Nephron progenitor cell (in vitro differentiated cells): ENCODE data around the gene DMD.

Source experiments
- DNase-seq: peaks from one replicate; pipeline ENCODE4 v3.0.0; 2021
- H3K27ac Mint-ChIP-seq: 2 replicates; pipeline ENCODE4 v1.8.0; 2021; ENCODE audit warnings: mild to moderate bottlenecking, moderate library complexity, mixed read lengths
- H3K27me3 Mint-ChIP-seq: 2 replicates; pipeline ENCODE4 v1.8.0; 2021; ENCODE audit warnings: mild to moderate bottlenecking, low read depth, mixed read lengths; ENCODE audit not compliant: poor library complexity
- H3K36me3 Mint-ChIP-seq: 2 replicates; pipeline ENCODE4 v1.8.0; 2021; ENCODE audit warnings: low read depth, mixed read lengths
- H3K4me1 Mint-ChIP-seq: 2 replicates; pipeline ENCODE4 v1.8.0; 2021; ENCODE audit warnings: mixed read lengths
- H3K4me3 Mint-ChIP-seq: 2 replicates; pipeline ENCODE4 v1.8.0; 2021; ENCODE audit warnings: mild to moderate bottlenecking, moderate library complexity, mixed read lengths
- H3K9me3 Mint-ChIP-seq: 2 replicates; pipeline ENCODE4 v1.8.0; 2021; ENCODE audit warnings: mild to moderate bottlenecking, moderate library complexity, mixed read lengths
- TF ChIP-seq, protein P1 (sequence below): fragments of 200-600 bp; sonication (generic); IDR thresholded peaks from 2 replicates; pipeline ENCODE4 v1.5.0; 2021; ENCODE audit warnings: antibody characterized with exemption

The DMD gene

GRCh38 chrX:31523884-31524536 lies 1687.3 kb downstream of the DMD start:
- Mint-ChIP-seq H3K36me3 (no peaks in the 10 kb centered on the region), H3K9me3 (peaks cover 31% of the 10 kb centered on the region), H3K4me1 (peaks cover 28% of the 10 kb centered on the region), H3K4me3 (no peak overlapping the region), H3K27me3 (no peaks in the 10 kb centered on the region), H3K27ac (no peak overlapping the region)
- TF ChIP-seq, protein P1, sequence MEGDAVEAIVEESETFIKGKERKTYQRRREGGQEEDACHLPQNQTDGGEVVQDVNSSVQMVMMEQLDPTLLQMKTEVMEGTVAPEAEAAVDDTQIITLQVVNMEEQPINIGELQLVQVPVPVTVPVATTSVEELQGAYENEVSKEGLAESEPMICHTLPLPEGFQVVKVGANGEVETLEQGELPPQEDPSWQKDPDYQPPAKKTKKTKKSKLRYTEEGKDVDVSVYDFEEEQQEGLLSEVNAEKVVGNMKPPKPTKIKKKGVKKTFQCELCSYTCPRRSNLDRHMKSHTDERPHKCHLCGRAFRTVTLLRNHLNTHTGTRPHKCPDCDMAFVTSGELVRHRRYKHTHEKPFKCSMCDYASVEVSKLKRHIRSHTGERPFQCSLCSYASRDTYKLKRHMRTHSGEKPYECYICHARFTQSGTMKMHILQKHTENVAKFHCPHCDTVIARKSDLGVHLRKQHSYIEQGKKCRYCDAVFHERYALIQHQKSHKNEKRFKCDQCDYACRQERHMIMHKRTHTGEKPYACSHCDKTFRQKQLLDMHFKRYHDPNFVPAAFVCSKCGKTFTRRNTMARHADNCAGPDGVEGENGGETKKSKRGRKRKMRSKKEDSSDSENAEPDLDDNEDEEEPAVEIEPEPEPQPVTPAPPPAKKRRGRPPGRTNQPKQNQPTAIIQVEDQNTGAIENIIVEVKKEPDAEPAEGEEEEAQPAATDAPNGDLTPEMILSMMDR: no peak
- no peak for DNase-seq

DNA sequence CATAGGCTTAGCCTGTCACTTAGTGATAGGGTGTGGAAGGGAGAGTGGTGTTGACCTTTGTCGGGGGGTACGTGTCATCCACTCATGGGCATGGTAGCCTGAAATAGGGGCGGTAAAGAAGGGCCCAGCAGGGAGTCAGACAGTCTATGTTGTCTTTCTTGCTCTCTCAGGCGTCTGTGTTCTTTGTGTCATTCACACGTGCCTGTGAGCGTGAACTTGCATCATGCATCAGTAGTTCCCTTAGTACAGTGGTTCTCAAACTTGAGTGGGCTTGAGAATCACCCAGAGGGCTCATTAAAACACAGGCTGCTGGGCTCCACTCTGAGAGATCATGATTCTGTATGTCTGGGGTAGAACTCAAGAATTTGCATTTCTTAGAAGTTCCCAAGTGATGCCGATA lies 1688.6 kb downstream of the DMD start:
- Mint-ChIP-seq H3K9me3 (peaks cover 25% of the 10 kb centered on the region), H3K27ac (peak overlapping the region; percentile 1), H3K4me3 (no peak overlapping the region), H3K36me3 (no peaks in the 10 kb centered on the region), H3K27me3 (no peaks in the 10 kb centered on the region), H3K4me1 (peaks cover 28% of the 10 kb centered on the region)
- DNase-seq: no peak
- TF ChIP-seq, protein P1: no peak

DNA sequence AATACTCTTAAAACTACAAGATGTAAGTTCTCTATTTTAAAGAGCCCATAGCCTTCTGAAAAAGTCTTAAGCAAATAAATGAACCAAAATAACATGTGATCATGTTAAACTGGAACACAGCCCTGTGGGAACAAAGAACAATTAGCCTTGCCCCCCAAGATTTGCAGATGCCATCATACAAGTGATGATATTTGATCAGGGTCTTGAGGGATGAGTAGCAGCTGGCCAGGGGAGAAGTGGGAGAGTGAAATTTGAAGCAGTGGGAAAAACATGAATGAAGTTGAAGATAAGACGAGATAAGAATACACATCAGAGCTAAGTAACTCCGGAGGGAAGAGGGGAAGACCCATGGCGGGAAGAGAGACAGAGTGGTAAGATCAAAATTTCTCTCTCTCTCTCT lies 1689.4 kb downstream of the DMD start:
- no peak overlapping the region for H3K27ac Mint-ChIP-seq
- peaks cover 28% of the 10 kb centered on the region for H3K9me3 Mint-ChIP-seq
- H3K27me3 Mint-ChIP-seq: no peaks in the 10 kb centered on the region
- H3K4me3 Mint-ChIP-seq: no peak overlapping the region
- no peaks in the 10 kb centered on the region for H3K36me3 Mint-ChIP-seq
- DNase-seq: no peak
- peaks cover 28% of the 10 kb centered on the region for H3K4me1 Mint-ChIP-seq
- TF ChIP-seq, protein P1: no peak

GRCh38 chrX:31516527-31516926 lies 1694.8 kb downstream of the DMD start:
- peaks cover 26% of the 10 kb centered on the region for H3K9me3 Mint-ChIP-seq
- H3K4me3 Mint-ChIP-seq: no peak overlapping the region
- DNase-seq: no peak
- no peaks in the 10 kb centered on the region for H3K27me3 Mint-ChIP-seq
- TF ChIP-seq, protein P1: no peak
- H3K27ac Mint-ChIP-seq: no peak overlapping the region
- H3K4me1 Mint-ChIP-seq: no peaks in the 10 kb centered on the region
- no peaks in the 10 kb centered on the region for H3K36me3 Mint-ChIP-seq

GRCh38 chrX:31508338-31508737 lies 1703.0 kb downstream of the DMD start:
- DNase-seq: no peak
- H3K27ac Mint-ChIP-seq: no peak overlapping the region
- no peaks in the 10 kb centered on the region for H3K36me3 Mint-ChIP-seq
- no peaks in the 10 kb centered on the region for H3K4me1 Mint-ChIP-seq
- no peak overlapping the region for H3K4me3 Mint-ChIP-seq
- H3K9me3 Mint-ChIP-seq: peaks cover 13% of the 10 kb centered on the region
- peaks cover 3% of the 10 kb centered on the region for H3K27me3 Mint-ChIP-seq
- TF ChIP-seq, protein P1: no peak

- Mint-ChIP-seq H3K27me3 (peaks cover 3% of the 10 kb centered on the region), H3K4me3 (no peak overlapping the region), H3K36me3 (no peaks in the 10 kb centered on the region), H3K9me3 (peaks cover 13% of the 10 kb centered on the region), H3K4me1 (no peaks in the 10 kb centered on the region), H3K27ac (no peak overlapping the region)
- no peak for DNase-seq
- TF ChIP-seq, protein P1: no peak
These were observed 1704.4 kb downstream of the DMD start for GRCh38 chrX:31506928-31507327.
